GM11168 (cell line): ENCODE results near the gene NUMB.

Experiments used
- in situ Hi-C: fragments of 300-500 bp; cut with MboI; formaldehyde crosslinking; loops from one replicate; pipeline ENCODE4 v1.12.0; 2022; ENCODE audit warnings: low sequenced_read_pairs; ENCODE audit not compliant: unreplicated experiment

Gene NUMB

GRCh38 chr14:73307261-73307660 is 151.1 kb downstream of the NUMB start:
- in situ Hi-C loops = no loop called here

GRCh38 chr14:73305499-73305898 is 152.8 kb downstream of the NUMB start:
- in situ Hi-C loops = no loop called here

GRCh38 chr14:73295198-73295796 is 163.0 kb downstream of the NUMB start:
- in situ Hi-C loops = loop anchor here (5.0 kb wide), 1 partner anchor 172 kb away; no protein-coding TSS in a partner anchor

GRCh38 chr14:73293782-73294781 is 164.3 kb downstream of the NUMB start:
- in situ Hi-C loops = no loop called here

GRCh38 chr14:73290279-73290678 is 168.1 kb downstream of the NUMB start:
- in situ Hi-C loops = no loop called here

- in situ Hi-C loops = no loop called here
These were observed 168.6 kb downstream of the NUMB start for GRCh38 chr14:73289729-73290128.

GRCh38 chr14:73289308-73289707 is 169.0 kb downstream of the NUMB start:
- in situ Hi-C loops = no loop called here

GRCh38 chr14:73287071-73287470 is 171.3 kb downstream of the NUMB start:
- in situ Hi-C loops = no loop called here

- in situ Hi-C loops = no loop called here
These were observed 171.7 kb downstream of the NUMB start for GRCh38 chr14:73286598-73286997.

- in situ Hi-C loops = no loop called here
These were observed 172.4 kb downstream of the NUMB start for GRCh38 chr14:73285979-73286378.

- in situ Hi-C loops = no loop called here
These were observed 174.6 kb downstream of the NUMB start for GRCh38 chr14:73283608-73284379.

GRCh38 chr14:73280903-73281302 is 177.4 kb downstream of the NUMB start:
- in situ Hi-C loops = no loop called here

- in situ Hi-C loops = no loop called here
These were observed 181.0 kb downstream of the NUMB start for GRCh38 chr14:73277376-73277775.

- in situ Hi-C loops = no loop called here
These were observed 181.5 kb downstream of the NUMB start for GRCh38 chr14:73276836-73277235.

- in situ Hi-C loops = no loop called here
These were observed 184.5 kb downstream of the NUMB start for GRCh38 chr14:73273799-73274198.

GRCh38 chr14:73272393-73272792 is 186.0 kb downstream of the NUMB start:
- in situ Hi-C loops = no loop called here

- in situ Hi-C loops = no loop called here
These were observed 188.4 kb downstream of the NUMB start for GRCh38 chr14:73269729-73270531.

GRCh38 chr14:73267474-73267873 is 190.9 kb downstream of the NUMB start:
- in situ Hi-C loops = no loop called here

GRCh38 chr14:73266317-73266716 is 192.0 kb downstream of the NUMB start:
- in situ Hi-C loops = no loop called here

- in situ Hi-C loops = no loop called here
These were observed 192.7 kb downstream of the NUMB start for GRCh38 chr14:73265721-73266046.
